Panc1 (cell line): ENCODE data around the gene PRND. TPM values are rescaled to one million over a fixed set of nuclear protein-coding genes. Genes with fewer than 3 reads are reported as not detected.

Source experiments
- ATAC-seq: fragments of 200-7000 bp; cut with Tn5 transposase; 2 replicates; pipeline ENCODE4 v1.9.1; 2020; ENCODE audit warnings: mild to moderate bottlenecking, moderate library complexity
- BruUV-seq: library from RNA; stranded (reverse); fragments of 400-500 nt; replicated peaks from 2 replicates; lab custom pipeline; 2021; lab: Mats Ljungman, UMichigan
- CTCF ChIA-PET: fragments of 300-600 bp; sonication (Branson Sonifier 250); formaldehyde crosslinking; loops from one replicate; lab custom pipeline; 2022; ENCODE audit warnings: antibody characterized with exemption; lab: Charles Lee
- POLR2A ChIA-PET: fragments of 300-600 bp; sonication (Branson Sonifier 250); formaldehyde crosslinking; loops from one replicate; lab custom pipeline; 2022; ENCODE audit warnings: antibody characterized with exemption; lab: Charles Lee
- DNase-seq: peaks from one replicate; pipeline ENCODE4 v3.0.0-alpha.2; 2010; ENCODE audit warnings: low read depth, low spot score
- H3K27ac ChIP-seq: 2 replicates; pipeline ENCODE4 v1.5.1; 2011; ENCODE audit warnings: mild to moderate bottlenecking, low read length, inconsistent platforms
- H3K27me3 ChIP-seq: fragments of 200-500 bp; sonication (Bioruptor generic); 2 replicates; pipeline ENCODE4 v1.6.0; 2014; ENCODE audit warnings: low read length, inconsistent platforms; ENCODE audit not compliant: control insufficient read depth, insufficient read depth
- H3K36me3 ChIP-seq: fragments of 200-500 bp; sonication (Bioruptor generic); 2 replicates; pipeline ENCODE4 v1.5.1; 2014; ENCODE audit warnings: inconsistent platforms, mild to moderate bottlenecking, low read length, moderate library complexity; ENCODE audit not compliant: control insufficient read depth, insufficient read depth
- H3K4me1 ChIP-seq: 2 replicates; pipeline ENCODE4 v1.5.1; 2011; ENCODE audit warnings: inconsistent platforms, mild to moderate bottlenecking, low read length, moderate library complexity; ENCODE audit not compliant: control insufficient read depth, insufficient read depth
- H3K4me3 ChIP-seq, 2 experiments: 2 replicates each; pipeline ENCODE4 v1.5.1; 2011 to 2012; ENCODE audit warnings: low read depth in 2 of 2, low read length in 2 of 2, mild to moderate bottlenecking in 2 of 2, inconsistent platforms in 1 of 2, moderate library complexity in 1 of 2
- H3K9me3 ChIP-seq: fragments of 200-500 bp; sonication (Bioruptor generic); 2 replicates; pipeline ENCODE4 v1.5.1; 2014; ENCODE audit warnings: low read depth, mild to moderate bottlenecking, inconsistent platforms, low read length, moderate library complexity; ENCODE audit not compliant: control insufficient read depth, insufficient read depth
- POLR2AphosphoS5 ChIP-seq: IDR thresholded peaks from 2 replicates; pipeline ENCODE4 v1.6.1; 2012; ENCODE audit warnings: mild to moderate bottlenecking, low read depth, low read length, moderate library complexity
- REST ChIP-seq, 2 experiments: IDR thresholded peaks; 2 replicates each; pipeline ENCODE4 v1.6.1; 2011 to 2012; ENCODE audit warnings: low read depth in 2 of 2, control low read depth in 1 of 2, low read length in 1 of 2, mild to moderate bottlenecking in 1 of 2, moderate library complexity in 1 of 2; ENCODE audit not compliant: insufficient read depth in 1 of 2
- SIN3A ChIP-seq: IDR thresholded peaks from 2 replicates; pipeline ENCODE4 v1.6.1; 2012; ENCODE audit warnings: low read depth, mild to moderate bottlenecking, low read length, moderate library complexity, borderline replicate concordance; ENCODE audit not compliant: insufficient read depth
- TCF7L2 ChIP-seq: IDR thresholded peaks from 2 replicates; pipeline ENCODE4 v1.6.1; 2011; ENCODE audit warnings: mild to moderate bottlenecking, low read depth, low read length, inconsistent platforms
- in situ Hi-C: cut with HindIII; loops from 2 replicates; pipeline ENCODE4 v1.10.0; 2016; ENCODE audit warnings: low sequenced_read_pairs, low pct_unique_long_range_greater_than_20kb
- intact Hi-C: fragments of 100-400 bp; cut with micrococcal nuclease; formaldehyde crosslinking; loops from one replicate; pipeline ENCODE4 v1.10.0; 2022; ENCODE audit not compliant: unreplicated experiment
- total RNA-seq: library from RNA; stranded (reverse); gene quantifications from one replicate; pipeline ENCODE4 v1.2.1, GENCODE V29; 2021; ENCODE audit not compliant: unreplicated experiment
- TF ChIP-seq, protein P1 (sequence below): fragments of 450-650 bp; IDR thresholded peaks from 2 replicates; pipeline ENCODE4 v1.5.1; 2017; ENCODE audit warnings: mild to moderate bottlenecking

The PRND gene
- total RNA-seq, 1 experiment from 2014 or later: not detected

DNA sequence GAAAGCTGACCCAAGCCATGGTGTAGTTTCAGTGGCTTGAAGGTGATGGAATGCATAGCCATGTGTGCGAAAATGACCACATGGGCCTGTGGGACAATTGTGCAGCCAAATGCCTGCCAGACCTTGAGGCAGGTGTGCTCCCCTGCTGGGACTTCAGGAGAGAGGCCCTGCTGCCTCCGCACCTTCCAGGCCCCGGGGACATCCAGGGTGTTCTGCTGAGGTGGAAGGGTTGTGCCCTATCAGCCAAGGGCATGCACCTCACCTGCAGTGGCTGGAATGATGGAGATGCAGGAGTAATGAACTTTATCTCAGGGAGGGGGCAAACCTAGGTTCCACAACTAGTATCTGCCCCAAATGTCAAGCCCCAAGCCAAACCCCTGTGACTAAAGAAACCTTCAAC, 44.0 kb downstream of the PRND start:
- no peak for TF ChIP-seq POLR2AphosphoS5
- no peak for TF ChIP-seq SIN3A
- no peak for TF ChIP-seq TCF7L2
- no peak for TF ChIP-seq REST (IDR thresholded peaks at IDR 0.05; ENCODE audit: insufficient read depth in 1 of 2, low read depth in 2 of 2, low read length in 1 of 2)
- TF ChIP-seq, protein P1, sequence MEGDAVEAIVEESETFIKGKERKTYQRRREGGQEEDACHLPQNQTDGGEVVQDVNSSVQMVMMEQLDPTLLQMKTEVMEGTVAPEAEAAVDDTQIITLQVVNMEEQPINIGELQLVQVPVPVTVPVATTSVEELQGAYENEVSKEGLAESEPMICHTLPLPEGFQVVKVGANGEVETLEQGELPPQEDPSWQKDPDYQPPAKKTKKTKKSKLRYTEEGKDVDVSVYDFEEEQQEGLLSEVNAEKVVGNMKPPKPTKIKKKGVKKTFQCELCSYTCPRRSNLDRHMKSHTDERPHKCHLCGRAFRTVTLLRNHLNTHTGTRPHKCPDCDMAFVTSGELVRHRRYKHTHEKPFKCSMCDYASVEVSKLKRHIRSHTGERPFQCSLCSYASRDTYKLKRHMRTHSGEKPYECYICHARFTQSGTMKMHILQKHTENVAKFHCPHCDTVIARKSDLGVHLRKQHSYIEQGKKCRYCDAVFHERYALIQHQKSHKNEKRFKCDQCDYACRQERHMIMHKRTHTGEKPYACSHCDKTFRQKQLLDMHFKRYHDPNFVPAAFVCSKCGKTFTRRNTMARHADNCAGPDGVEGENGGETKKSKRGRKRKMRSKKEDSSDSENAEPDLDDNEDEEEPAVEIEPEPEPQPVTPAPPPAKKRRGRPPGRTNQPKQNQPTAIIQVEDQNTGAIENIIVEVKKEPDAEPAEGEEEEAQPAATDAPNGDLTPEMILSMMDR: no peak
- in situ Hi-C loops (no loop called here), intact Hi-C loops (no loop called here)
- ChIA-PET CTCF (no interaction called here), POLR2A (no interaction called here)
- Histone ChIP-seq H3K9me3 (no peaks in the 10 kb centered on the region), H3K27me3 (0 out of 2 replicates have a peak, but pooled peaks cover 4% of the 10 kb centered on the region), H3K27ac (no peak overlapping the region), H3K4me1 (no peaks in the 10 kb centered on the region), H3K4me3 (no peak overlapping the region), H3K36me3 (no peaks in the 10 kb centered on the region)
- no TSS peak for BruUV-seq
- ATAC-seq: no peak
- DNase-seq: no peak

- in situ Hi-C loops: no loop called here
- ChIA-PET POLR2A (interaction anchor here (0.6 kb wide), 1 partner anchor 169 kb away, joined by 3 read pairs; no protein-coding TSS in a partner anchor), CTCF (no interaction called here)
- H3K27ac ChIP-seq: no peak overlapping the region
- intact Hi-C loops: no loop called here
- H3K4me1 ChIP-seq: no peaks in the 10 kb centered on the region
- no peaks in the 10 kb centered on the region for H3K36me3 ChIP-seq
- no peak overlapping the region for H3K4me3 ChIP-seq
- TF ChIP-seq REST (IDR thresholded peaks at IDR 0.05; ENCODE audit: insufficient read depth in 1 of 2, low read depth in 2 of 2, low read length in 1 of 2) (no peak), SIN3A (no peak), TCF7L2 (no peak), POLR2AphosphoS5 (no peak)
- TF ChIP-seq, protein P1: no peak
- no TSS peak for BruUV-seq
- 0 out of 2 replicates have a peak, but pooled peaks cover 4% of the 10 kb centered on the region for H3K27me3 ChIP-seq
- no peak for DNase-seq
- ATAC-seq: no peak
- peaks cover 3% of the 10 kb centered on the region; the same call in 1 of the 2 replicates for H3K9me3 ChIP-seq
Observed at GRCh38 chr20:4766631-4767030, 44.9 kb downstream of the PRND start.
